Lung (tissue), 12 donors: Measurements from ENCODE around the gene KDM6A. TPM values are rescaled to one million over a fixed set of nuclear protein-coding genes. Genes with fewer than 3 reads are reported as not detected.

Experiments used
- ATAC-seq: fragments of 200-7000 bp; cut with Tn5 transposase; one replicate; pipeline ENCODE4 v1.9.1; 2020; ENCODE audit warnings: moderate number of reproducible peaks; ENCODE audit not compliant: insufficient read depth, low FRiP score
- DNase-seq, 3 donors: peaks; one replicate each; pipeline ENCODE4 v3.0.0-alpha.2; 2013 to 2017
- H3K27ac ChIP-seq, 2 donors: one replicate each; pipeline ENCODE4 v1.5.1; 2013; ENCODE audit warnings: mild to moderate bottlenecking in 2 of 2, moderate library complexity in 2 of 2, control low read depth in 1 of 2, inconsistent platforms in 1 of 2, low read depth in 1 of 2, low read length in 1 of 2
- H3K27me3 ChIP-seq, 3 donors: one replicate each; pipeline ENCODE4 v1.5.1; 2013; ENCODE audit warnings: low read length in 2 of 3; ENCODE audit not compliant: control insufficient read depth in 3 of 3, insufficient read depth in 3 of 3
- H3K36me3 ChIP-seq, 4 donors: one replicate each; pipeline ENCODE4 v1.5.1; 2013; ENCODE audit warnings: low read length in 4 of 4, mild to moderate bottlenecking in 1 of 4, moderate library complexity in 1 of 4; ENCODE audit not compliant: control insufficient read depth in 4 of 4, insufficient read depth in 4 of 4
- H3K4me1 ChIP-seq, 5 donors: one replicate each; pipeline ENCODE4 v1.5.1; 2013; ENCODE audit warnings: low read length in 5 of 5, mild to moderate bottlenecking in 2 of 5, moderate library complexity in 1 of 5; ENCODE audit not compliant: control insufficient read depth in 5 of 5, insufficient read depth in 5 of 5
- H3K4me3 ChIP-seq: one replicate; pipeline ENCODE4 v1.5.1; 2013; ENCODE audit warnings: mild to moderate bottlenecking, control low read depth, moderate library complexity
- H3K9ac ChIP-seq, 2 donors: one replicate each; pipeline ENCODE4 v1.5.1; 2013; ENCODE audit warnings: low read length in 2 of 2, control low read depth in 1 of 2; ENCODE audit not compliant: insufficient read depth in 1 of 2
- H3K9me3 ChIP-seq, 4 donors: one replicate each; pipeline ENCODE4 v1.5.1; 2013; ENCODE audit warnings: low read length in 3 of 4, mild to moderate bottlenecking in 1 of 4, moderate library complexity in 1 of 4; ENCODE audit not compliant: control insufficient read depth in 4 of 4, insufficient read depth in 3 of 4
- WGBS, 2 donors: extraction: QIAGEN DNeasy Blood & Tissue Kit; methylation state at CpG; one replicate each; pipeline ENCODE4 v1.1.7; 2013; 5-methylcytosine and 5-hydroxymethylcytosine counted together
- polyA plus RNA-seq, 2 donors: library from polyadenylated mRNA; stranded (reverse); fragments of 200-250 nt; gene quantifications; one replicate each; pipeline ENCODE4 v1.2.1, GENCODE V29; 2013
- total RNA-seq, 2 donors: library from RNA; depleted of rRNA in 1 of 2; stranded (reverse); fragments of >200 nt in 1 of 2; gene quantifications; one replicate each; pipeline ENCODE4 v1.2.1, GENCODE V29; 2014 to 2021
- TF ChIP-seq, protein P1 (sequence below): IDR thresholded peaks from 2 replicates; pipeline ENCODE4 v1.5.1; 2012; ENCODE audit warnings: mild to moderate bottlenecking; ENCODE audit errors: control extremely low read depth, extremely low read depth
- donor health status: control.
- donor health status: control.
- donor health status: Bipolar disorder and iron deficiency.
- donor health status: healthy.
- donor health status: DM: yes; HTN: yes; CAD: no.

Gene KDM6A
- total and polyA plus RNA-seq, 4 donors: 7.6 to 141 (median 23.5) TPM

DNA sequence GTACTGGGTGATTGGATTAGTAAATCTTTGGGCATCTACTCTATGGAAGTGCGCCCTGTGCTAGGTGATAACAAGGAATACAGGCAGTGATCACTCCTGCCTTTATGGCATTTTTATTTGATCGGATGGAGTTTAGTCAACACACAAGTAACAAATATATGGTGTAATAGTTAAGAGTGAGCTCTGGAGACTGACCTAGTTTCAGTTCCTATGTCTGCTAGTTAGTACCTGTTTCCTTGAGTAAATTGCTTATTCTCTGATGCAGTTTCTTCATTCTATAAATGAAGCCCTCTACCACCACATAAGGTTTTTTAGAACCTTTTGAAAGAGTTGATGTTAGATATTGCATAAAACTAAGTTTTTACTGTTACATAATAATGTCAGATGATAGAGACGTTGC, 134.6 kb downstream of the KDM6A start:
- DNase-seq (no peak), ATAC-seq (no peak)
- Histone ChIP-seq H3K27me3 (no peaks in the 10 kb centered on the region), H3K9ac (no peak overlapping the region), H3K36me3 (peaks cover 0 to 4% (median 0%) of the 10 kb centered on the region in 4 donors), H3K9me3 (peaks cover 0 to 9% (median 1%) of the 10 kb centered on the region in 4 donors), H3K27ac (no peak overlapping the region), H3K4me1 (no peaks in the 10 kb centered on the region), H3K4me3 (no peak overlapping the region)
- TF ChIP-seq, protein P1, sequence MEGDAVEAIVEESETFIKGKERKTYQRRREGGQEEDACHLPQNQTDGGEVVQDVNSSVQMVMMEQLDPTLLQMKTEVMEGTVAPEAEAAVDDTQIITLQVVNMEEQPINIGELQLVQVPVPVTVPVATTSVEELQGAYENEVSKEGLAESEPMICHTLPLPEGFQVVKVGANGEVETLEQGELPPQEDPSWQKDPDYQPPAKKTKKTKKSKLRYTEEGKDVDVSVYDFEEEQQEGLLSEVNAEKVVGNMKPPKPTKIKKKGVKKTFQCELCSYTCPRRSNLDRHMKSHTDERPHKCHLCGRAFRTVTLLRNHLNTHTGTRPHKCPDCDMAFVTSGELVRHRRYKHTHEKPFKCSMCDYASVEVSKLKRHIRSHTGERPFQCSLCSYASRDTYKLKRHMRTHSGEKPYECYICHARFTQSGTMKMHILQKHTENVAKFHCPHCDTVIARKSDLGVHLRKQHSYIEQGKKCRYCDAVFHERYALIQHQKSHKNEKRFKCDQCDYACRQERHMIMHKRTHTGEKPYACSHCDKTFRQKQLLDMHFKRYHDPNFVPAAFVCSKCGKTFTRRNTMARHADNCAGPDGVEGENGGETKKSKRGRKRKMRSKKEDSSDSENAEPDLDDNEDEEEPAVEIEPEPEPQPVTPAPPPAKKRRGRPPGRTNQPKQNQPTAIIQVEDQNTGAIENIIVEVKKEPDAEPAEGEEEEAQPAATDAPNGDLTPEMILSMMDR: no peak
- 54 to 78% methylated on average over 3 of the region's 3 CpGs for WGBS, 2 donors

DNA sequence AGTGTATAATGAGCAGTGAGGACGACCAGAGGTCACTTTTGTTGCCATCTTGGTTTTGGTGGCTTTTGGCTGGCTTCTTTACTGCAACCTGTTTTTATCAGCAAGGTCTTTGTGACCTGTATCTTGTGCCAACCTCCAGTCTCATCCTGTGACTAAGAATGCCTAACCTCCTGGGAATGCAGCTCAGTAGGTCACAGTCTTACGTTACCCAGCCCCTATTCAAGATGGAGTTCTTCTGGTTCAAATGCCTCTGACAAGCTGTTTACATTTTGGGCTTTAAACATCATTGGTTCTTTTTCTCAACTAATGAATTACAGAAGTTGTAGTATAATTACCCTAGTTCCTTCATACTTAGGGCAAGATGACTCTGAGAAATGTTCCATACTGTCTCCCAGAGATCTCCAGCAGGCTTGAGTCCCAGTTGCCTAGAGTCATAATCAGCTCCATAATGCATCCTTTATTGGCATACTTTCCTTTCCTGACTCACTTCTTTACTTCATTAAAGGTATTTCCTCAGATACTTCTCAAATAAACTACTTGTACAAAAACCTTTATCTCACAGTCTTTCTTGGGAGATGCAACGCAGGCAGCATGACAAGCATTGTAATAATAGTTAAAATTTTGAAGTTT, 136.5 kb downstream of the KDM6A start:
- peaks cover 0 to 3% (median 0%) of the 10 kb centered on the region in 5 donors for H3K4me1 ChIP-seq
- peak overlapping the region in 1 of 2 donors; percentile 33 for H3K27ac ChIP-seq
- H3K4me3 ChIP-seq: no peak overlapping the region
- no peaks in the 10 kb centered on the region for H3K27me3 ChIP-seq
- peaks cover 0 to 4% (median 0%) of the 10 kb centered on the region in 4 donors for H3K36me3 ChIP-seq
- no peak for ATAC-seq
- peaks cover 0 to 9% (median 1%) of the 10 kb centered on the region in 4 donors for H3K9me3 ChIP-seq
- TF ChIP-seq, protein P1: no peak
- 88 to 93% methylated on average over 3 of the region's 3 CpGs for WGBS, 2 donors
- DNase-seq: no peak
- H3K9ac ChIP-seq: no peak overlapping the region

- H3K4me1 ChIP-seq: peaks cover 0 to 3% (median 0%) of the 10 kb centered on the region in 5 donors
- ATAC-seq: no peak
- H3K9me3 ChIP-seq: peaks cover 0 to 6% (median 1%) of the 10 kb centered on the region in 4 donors
- H3K36me3 ChIP-seq: peaks cover 0 to 4% (median 0%) of the 10 kb centered on the region in 4 donors
- no peak overlapping the region for H3K9ac ChIP-seq
- no peaks in the 10 kb centered on the region for H3K27me3 ChIP-seq
- no peak for DNase-seq
- no peak overlapping the region for H3K4me3 ChIP-seq
- TF ChIP-seq, protein P1: no peak
- H3K27ac ChIP-seq: no peak overlapping the region
Observed at GRCh38 chrX:45011131-45011530, 138.1 kb downstream of the KDM6A start.

DNA sequence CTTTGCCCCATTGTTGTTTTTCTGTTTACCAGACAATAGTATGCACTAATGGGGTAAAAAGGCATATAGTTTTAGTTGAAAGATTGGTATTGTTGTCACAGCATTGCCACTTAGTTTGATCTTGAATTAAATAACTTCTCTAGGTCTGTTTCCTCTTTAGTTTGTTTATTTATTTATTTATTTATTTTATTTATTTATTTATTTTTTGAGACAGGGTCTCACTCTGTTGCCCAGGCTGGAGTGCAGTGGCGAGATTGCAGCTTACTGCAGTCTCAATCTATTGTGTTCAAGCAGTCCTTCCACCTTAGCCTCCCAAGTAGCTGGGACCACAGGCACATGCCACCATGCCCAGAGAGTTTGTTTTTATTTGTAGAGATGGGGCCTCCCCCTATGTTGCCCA, 138.6 kb downstream of the KDM6A start:
- WGBS, 2 donors: 94 to 100% methylated on average over 1 of the region's 1 CpG
- no peak overlapping the region for H3K9ac ChIP-seq
- H3K4me3 ChIP-seq: no peak overlapping the region
- no peak overlapping the region for H3K27ac ChIP-seq
- ATAC-seq: no peak
- TF ChIP-seq, protein P1: no peak
- H3K4me1 ChIP-seq: peaks cover 0 to 3% (median 0%) of the 10 kb centered on the region in 5 donors
- no peak for DNase-seq
- H3K27me3 ChIP-seq: no peaks in the 10 kb centered on the region
- H3K36me3 ChIP-seq: peaks cover 0 to 4% (median 0%) of the 10 kb centered on the region in 4 donors
- H3K9me3 ChIP-seq: peaks cover 0 to 6% (median 0%) of the 10 kb centered on the region in 4 donors
